NCI-H2107 treated with DMSO at 0.1 percent for 48 hours (cell line): ENCODE data around the gene CREB5.

ENCODE experiments used
- DNase-seq: peaks from one replicate; lab custom pipeline; 2025; ENCODE audit not compliant: unreplicated experiment; lab: John Stamatoyannopoulos, UW

Gene CREB5

GRCh38 chr7:28630350-28630749, 218.0 kb downstream of the CREB5 start:
- no peak for DNase-seq

- no peak for DNase-seq
These were observed 219.7 kb downstream of the CREB5 start for GRCh38 chr7:28631995-28632394.

- DNase-seq, result no peak
These were observed 226.6 kb downstream of the CREB5 start for GRCh38 chr7:28638914-28639313.

- no peak for DNase-seq
These were observed 227.7 kb downstream of the CREB5 start for GRCh38 chr7:28640001-28640400.

- no peak for DNase-seq
These were observed 229.6 kb downstream of the CREB5 start for GRCh38 chr7:28641752-28642545.

GRCh38 chr7:28643188-28643569, 230.9 kb downstream of the CREB5 start:
- no peak for DNase-seq

DNA sequence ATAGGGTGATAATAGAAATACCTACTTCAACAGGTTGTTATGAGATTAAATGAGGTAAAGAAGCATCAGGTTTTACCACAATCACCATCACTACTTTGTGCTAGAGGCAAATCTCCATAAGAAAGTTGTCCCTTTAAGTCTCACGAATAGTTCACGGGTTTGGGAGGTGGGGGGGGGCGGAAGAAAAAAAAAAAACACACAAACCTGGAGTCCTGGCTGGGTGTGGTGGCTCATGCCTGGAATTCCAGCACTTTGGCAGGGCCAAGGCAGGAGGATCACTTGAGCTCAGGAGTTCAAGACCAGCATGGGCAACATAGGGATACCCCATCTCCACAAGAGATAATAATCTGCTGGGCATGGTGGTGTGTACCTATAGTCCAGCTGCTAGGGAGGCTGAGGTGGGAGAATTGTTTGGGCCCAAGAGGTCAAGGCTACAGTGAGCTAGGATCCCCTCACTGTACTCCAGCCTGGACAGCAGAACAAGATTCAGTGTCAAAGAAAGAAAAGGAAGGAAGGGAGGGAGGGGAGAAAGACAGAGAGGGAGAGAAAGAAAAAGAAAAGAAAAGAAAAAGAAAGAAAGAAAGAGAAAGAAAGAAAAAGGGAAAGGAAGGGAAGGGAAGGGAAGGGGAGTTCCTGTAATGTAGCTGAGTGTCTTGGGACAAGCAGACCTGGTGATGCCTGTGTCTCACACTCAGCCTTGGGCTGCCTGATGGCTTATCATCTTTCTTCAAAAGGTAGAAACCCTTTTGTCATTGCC, 231.4 kb downstream of the CREB5 start:
- DNase-seq, result no peak

- DNase-seq, result no peak
These were observed 233.5 kb downstream of the CREB5 start for GRCh38 chr7:28645866-28646265.

DNA sequence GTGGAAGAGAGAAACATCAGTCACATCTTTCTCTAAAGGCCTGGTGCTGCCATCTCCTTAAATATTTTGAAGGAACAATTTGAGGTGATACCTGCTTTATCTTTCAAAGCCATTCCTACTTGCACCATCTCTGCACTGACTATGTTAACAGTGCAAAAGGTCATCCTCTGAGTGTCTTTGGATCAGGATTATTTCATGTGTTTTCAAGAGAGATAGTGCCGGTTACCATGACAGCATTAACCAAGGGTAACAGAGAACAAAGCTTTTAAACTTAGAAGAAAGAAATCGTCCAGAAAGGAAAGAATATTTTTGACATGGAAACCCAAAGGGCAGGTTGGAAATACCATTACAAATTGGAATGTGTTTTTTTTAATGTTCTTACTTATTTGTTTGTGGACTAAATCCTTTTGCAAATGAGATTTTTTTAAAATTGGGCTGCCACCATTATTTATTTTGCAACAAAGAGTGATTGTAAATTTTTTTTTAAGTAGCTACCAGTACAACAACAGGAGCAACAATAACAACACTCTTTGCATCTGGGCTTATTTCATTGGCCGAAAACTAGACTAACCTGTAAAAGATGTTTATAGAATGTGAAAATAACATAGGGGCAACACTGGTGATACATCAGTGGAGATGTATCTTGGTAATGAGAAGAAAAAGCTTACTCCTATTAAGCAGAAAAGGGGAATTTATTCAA, 234.2 kb downstream of the CREB5 start:
- DNase-seq, result no peak

- no peak for DNase-seq
These were observed 234.7 kb downstream of the CREB5 start for GRCh38 chr7:28647076-28647421.

GRCh38 chr7:28649189-28649588, 236.9 kb downstream of the CREB5 start:
- no peak for DNase-seq

DNA sequence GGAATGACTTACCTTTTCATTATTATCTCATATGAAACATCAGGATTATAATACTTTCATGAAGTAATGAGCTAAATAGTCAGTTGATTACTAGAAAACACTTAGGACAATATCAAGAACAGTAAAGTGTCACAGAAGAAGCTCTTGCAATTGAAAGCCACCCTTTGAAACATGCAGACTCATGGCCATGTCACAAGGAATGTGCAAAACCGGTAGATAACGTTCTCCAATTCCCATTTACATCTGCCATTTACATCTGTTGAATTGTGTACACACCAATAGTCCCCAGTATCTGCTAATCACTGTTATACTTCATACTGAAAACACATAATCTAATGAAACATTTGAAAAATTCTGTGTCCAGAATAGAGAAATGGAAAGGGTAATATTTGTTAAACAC, 237.5 kb downstream of the CREB5 start:
- no peak for DNase-seq

GRCh38 chr7:28654110-28654509, 241.8 kb downstream of the CREB5 start:
- peak; percentile 38 for DNase-seq

DNA sequence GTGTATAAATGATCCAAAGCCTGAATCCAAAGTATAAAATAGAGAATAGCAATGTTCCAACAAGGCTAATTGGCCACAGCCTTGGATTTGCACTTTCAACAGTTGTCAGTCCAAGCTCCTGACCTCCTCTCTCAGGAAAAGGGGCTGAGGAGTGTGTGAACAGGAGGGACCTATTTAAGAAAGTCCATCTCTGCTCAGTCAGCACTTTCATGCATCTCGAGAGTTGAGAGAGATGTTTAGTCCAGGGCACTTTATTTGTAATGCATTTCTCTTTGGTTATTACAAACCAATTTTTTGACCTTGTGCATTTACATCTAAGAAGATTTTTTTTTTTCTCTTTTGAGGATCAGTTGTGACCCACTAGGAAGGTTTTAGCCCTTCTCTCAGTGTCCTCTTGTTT, 244.2 kb downstream of the CREB5 start:
- no peak for DNase-seq

DNA sequence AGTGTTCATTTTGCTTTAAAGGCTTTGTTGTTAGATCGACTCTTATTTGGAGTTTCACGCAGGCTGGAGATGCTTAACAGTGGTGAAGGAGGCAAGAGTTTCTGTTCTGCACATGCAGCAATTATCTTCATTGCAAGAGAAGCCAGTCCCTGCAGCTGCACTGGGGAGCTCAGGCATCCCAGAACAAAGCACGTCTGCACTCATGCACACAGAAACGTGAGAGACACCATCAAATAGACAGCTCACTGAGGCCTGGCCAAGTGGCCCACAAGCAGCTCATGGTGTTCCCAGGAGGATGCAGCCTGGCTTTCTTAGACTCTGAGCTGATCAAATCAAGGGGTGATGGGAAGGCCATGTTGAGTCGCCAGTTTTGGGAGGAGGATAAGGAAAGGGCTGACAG, 246.1 kb downstream of the CREB5 start:
- DNase-seq, result no peak

- DNase-seq, result no peak
These were observed 247.8 kb downstream of the CREB5 start for GRCh38 chr7:28660132-28660531.

DNA sequence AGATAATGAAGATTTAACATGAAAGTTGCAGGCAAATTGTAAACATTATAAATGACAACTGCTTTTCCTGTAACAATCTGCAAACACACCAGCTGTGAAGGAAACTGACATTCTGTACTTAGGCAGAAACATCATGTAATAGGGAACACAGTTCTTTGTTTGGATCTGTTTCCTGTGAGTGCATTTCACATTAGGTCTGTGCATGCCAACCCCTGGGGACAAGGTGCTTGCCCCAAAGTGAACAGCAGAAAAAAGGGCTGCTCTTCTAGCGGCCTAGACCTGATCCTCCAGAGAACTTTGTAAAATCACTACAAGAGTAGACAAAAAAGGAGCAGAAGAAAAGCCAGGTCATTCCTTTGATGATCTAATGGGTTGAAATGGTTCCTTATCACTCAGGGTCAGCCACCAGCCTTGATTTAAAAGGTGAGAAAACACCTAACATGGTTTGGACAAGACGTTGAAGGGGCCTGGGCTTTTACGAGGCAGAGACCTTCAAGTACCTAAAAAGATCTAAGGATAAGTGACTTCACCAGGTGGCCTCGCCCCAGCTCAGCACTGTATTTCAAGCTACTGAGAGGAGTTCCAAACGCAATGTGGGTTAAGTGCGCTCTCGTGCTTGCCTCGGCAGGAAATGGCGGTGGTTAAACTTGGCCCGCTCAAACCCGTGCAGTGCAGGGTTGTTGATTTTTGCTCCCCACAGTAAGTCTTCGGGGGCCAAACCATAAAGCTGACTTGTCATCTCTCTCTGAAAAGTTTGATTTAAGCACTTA, 249.7 kb downstream of the CREB5 start:
- no peak for DNase-seq

- no peak for DNase-seq
These were observed 253.8 kb downstream of the CREB5 start for GRCh38 chr7:28666154-28666553.

DNA sequence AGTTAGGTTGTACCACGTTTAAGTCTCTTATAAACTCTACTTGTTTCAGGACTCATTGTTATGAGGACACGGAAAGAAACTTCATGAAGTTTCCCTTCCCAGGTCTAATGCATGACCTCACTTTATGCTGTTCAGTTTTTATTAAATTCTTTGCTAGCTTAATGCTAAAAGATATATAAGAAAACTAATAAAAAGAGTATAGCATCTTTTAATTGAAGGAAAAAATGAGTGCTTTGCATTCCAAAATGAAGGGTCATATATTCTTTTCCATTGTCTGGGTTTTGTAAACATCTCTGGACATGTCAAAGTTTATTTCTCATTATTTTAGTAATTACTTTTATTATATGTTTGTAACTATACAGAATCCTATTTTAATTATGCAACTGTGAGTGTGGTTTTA, 255.8 kb downstream of the CREB5 start:
- DNase-seq, result no peak

DNA sequence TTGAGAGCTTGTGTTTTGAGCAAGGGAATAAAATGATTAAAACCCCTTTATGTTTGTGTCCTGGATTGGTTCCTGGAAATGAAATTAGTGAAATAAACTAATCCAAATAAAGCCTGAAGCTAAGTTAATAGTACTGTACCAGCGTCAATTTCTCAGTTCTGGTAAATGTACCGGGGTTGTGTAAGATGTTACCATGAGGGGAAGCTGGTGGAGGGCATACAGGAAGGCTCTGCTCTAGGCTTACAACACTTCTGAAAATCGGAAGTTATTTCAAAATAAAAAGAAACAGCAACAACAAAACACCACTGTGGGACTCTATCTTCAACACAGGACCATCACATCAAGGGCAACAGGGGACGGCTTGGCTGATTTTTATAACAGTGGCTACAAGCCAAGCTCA, 257.0 kb downstream of the CREB5 start:
- DNase-seq, result no peak

DNA sequence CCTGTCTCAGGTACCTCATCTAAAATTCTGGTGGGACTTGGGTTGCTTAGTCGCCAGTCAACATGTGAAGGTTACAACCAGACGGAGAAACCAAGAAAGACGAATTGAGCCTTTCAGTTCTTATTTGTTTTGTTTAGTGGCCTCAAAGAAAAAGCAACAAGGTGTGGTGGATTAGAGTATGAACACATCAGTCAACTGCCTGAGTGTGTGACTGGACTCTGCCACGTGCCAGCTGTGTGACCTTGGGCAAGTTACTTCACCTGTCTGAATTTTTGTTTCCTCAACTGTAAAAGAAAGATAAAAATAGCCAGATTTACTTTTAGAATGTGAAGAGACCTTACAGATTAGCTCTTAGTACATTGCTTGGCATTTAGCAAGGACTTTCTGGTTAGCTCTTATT, 259.2 kb downstream of the CREB5 start:
- no peak for DNase-seq
